SW 1271 (cell line): Measurements from ENCODE around the gene TWIST2.

Source experiments
- DNase-seq, 2 experiments: peaks; one replicate each; lab custom pipeline; 2025; lab: John Stamatoyannopoulos, UW

Gene TWIST2

DNA sequence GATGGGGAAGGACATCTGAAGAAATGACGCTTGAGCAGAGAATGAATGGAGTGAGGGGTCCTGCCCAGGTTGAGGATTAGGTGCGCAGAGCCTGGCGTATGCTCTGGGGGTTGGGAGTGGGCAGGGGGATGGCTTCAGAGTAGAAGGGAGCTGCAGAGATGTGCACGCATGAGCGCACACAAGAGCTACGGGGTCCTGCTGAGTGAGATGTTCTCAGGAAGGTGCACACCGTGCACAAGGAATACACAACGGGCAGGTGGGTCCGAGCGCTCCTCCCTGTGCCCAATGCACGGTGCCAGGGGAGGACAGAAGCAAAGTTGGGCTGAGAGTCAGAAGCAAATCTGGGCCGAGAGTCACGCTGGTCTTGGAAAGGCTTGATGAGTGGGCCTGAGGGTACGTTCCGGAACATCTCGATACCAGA lies 25.5 kb downstream of the TWIST2 start:
- DNase-seq = no peak

DNA sequence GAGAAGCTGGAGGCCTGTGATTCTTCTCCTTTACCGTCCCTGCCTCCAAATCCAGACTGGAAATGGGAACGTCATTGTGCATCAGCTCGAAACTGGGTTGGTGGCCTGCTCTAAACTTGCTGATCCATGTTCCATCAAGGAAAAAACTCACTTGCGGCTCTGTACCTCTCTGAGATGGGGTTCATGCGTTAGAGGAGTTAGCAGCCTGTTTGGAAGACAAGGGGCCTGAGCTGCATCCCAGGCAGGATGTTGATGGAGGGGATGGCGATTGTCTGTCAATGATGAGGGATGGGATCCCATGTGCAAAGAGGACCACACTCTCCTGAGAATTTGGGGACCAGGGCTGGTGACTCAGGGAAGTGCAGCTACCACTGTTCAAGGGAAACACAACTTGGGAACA lies 26.0 kb downstream of the TWIST2 start:
- no peak for DNase-seq

DNA sequence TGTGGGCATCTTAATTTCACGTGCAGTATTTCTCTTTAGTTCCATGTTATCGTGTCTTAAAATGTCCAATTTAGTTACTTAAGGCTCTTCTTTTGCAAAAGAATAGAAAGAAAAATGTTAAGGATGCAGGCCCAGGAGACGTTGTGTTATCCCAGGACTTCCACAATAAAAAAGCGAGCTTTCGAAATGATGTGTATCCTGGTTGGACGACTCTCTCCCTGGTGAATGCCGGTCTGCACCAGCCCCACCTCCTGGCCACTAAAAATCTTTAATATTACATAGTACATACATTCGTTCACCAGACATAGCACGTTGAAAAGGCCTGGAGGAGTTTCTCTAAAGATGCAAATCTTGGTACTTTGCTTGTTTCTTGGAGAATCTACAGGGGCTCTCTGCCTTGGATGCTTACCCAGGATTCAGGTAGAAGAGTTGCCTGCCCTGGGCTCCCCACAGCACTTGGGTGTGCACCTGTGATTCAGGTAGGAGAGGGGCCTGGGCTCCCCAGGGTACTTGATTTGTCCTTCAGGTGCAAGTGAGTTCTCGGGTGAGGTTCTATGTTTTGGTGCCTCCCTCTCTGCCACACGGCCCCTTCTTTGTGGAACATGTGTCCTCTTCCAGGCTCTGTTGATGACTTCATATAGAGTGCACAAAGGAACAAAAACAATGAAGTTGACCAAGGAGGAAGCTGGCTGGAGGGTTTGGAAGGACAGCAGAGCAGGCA lies 26.6 kb downstream of the TWIST2 start:
- DNase-seq = no peak

DNA sequence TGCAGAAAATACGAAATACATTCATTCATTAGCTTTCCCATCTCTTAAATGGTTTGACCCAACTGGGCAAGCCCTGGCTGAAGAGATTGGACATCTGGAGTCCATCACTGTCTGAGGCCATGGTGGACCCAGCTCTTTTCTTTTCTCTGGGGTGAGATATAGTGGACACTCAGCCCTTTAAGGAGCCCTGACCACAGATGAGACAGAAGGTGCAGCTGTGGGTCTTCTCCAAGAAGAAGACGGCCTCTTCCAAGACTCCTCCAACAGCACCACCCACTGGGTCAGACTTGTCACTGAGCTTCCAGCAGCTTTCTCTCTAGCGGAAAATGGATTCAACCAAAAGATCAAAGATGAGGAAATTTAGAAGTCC lies 27.2 kb downstream of the TWIST2 start:
- DNase-seq = no peak

DNA sequence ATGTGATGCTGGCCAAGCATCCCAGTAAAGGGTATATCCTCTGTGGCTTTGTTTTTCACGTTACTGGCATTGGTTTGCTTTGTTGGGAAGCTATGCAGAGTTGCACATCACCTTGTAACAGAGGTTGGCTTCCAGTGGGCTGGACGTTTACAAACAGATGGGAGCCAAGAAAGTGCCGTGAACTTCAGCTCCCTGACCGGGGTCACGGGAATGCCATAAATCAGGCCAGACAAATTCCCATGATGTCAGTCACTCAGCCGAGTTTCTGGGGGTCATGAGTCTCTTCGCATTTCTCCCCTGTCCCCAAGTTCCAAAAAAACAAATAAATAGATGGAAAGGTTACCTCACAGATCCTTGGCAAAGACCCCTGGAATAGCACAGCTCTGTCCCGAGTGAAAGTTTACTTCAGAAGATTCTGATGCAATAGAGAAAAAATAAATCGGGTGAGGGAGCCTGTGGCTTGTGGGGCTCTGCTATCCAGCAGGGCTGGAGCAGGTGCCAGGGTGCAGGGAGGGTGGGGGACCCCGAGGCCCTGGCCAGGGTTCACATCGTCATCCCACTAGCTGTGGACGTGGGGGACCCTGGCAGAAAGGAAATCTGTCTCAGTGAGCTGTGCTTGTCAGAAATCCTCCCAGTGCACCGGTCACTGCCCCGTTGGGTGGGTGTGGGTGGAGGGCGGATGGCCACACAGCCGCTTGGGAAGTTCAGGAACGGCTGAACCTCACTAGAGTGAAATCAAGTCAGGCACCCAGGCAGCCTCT lies 27.8 kb downstream of the TWIST2 start:
- no peak for DNase-seq

DNA sequence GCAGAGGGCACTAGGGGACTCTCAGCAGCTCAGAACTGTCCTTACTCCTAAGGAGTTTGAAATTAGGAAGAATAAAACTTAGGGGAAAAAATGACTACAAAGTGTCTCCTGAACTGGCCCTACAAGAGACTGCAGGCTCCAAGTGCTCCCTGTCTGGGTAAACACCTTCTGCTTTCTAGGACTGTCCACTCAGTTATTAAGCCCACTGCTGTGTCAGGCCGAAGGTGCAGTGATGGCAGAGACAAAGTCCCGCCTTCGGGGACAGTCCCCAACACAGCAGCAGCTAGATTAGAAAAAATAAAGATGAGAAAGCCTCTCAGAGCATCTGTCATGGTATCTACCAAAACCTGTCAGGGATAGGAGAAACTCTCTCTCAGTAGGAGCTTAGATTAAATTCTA lies 28.3 kb downstream of the TWIST2 start:
- DNase-seq = no peak

DNA sequence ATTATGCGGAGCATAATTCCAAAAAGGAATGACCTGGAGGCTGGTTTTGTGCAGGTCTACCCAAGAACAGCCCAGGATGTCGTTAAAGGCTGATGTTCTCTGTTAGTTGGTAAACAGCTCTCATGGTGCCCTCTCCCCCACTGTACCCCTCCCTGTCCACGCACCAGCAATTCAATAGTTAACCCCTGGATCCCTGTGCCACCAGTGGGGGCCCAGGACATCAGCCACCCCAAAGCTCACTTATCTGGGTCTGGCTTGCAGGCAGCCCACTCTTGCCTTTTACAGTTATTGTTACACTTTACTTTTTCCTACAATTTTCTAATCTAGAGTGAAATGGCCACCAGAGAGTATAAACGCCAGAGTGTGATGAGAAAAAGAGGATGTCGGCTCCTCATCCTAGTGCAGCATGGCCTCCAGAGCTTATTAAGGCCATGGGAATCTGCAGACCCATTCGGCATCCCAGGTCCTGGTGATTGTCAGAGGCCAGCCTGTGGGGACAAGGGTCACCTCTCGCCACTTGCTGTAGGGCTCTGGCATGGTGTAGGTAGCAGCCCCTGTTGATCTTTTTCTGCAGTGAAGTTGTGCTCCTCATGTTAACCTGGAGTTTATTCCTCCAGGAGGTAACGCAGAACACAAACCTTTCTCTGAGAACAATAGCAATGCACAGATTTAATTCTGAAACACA lies 30.3 kb downstream of the TWIST2 start:
- DNase-seq = no peak

DNA sequence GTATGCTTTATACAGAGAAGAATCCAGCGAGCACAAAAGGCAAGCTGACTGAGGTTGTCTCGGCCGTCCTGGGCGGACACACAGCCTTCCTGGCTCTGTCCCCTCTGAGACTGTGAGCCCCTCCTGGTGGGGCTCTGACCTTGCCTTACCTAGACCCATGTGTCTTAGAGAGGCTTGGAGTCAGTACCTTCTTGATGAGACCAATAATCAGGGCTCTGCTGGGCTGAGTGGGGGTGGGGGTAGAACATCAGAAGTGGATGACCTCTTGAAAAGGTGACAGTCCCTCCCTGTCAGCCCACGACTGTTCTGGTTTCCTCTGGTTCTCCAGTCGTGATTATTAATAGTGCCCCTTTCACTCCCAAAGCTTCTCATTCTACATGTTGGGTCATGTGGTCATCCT lies 31.2 kb downstream of the TWIST2 start:
- no peak for DNase-seq

DNA sequence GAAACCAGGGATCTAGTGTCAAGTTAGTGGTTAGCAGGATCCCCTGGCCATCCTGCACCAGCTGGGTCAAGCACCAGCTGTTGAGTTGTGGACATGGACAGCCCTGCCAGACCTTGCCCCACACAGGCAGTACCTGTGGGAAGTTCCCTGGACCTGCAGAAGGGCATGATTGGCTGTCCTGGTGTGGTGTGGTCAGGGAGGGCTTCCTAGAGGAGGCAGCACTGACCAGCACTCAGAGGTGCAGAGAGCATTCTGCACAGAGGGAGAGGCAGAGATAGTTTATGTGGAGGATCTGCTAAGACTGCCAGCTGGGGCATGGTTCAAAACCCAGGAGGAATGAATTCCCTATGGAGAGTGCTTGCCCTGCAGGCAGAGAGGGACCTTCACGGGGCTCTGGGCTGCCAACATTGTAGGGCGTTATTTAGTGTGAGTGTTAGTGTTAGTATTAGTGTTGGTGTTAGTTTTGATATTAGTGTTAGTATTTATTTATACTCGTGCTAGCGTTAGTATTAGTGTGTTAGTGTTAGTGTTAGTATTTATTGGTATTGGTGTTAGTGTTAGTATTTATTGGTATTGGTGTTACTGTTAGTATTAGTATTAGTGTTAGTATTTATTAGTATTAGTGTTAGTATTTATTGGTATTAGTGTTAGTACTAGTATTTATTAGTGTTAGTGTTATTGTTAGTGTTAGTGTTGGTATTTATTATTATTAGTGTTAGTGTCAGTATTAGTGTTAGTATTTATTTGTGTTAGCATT lies 31.9 kb downstream of the TWIST2 start:
- no peak for DNase-seq

DNA sequence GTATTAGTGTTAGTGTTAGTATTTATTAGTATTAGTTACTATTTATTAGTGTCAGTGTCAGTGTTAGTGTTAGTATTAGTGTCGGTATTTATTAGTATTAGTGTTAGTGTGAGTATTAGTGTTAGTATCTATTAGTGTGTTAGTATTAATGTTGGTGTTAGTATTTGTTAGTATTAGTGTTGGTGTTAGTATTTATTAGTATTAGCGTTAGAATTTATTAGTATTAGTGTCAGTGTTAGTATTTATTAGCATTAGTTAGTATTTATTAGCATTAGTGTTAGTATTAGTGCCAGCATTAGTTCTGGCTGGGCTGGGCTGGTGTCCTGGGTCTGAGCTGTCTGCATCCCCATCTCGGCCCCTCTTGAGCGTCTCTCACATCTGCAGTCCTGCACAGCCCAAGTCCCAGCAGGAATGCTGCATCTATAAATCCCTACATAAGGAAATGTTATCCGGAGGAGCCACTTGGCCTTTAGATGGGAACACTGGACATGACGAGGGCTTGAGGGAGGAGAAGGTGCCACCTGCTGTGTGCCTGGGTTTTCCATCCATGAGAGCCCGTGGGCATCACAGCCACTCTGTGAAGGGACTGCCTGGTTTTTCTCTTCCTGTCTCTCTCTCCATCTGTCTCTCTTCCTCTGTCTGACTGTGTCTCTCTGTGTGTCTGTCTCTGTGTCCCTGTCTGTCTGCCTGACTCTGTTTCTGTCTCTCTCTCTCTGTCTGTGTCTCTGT lies 33.6 kb downstream of the TWIST2 start:
- peak in 1 of 2 experiments; percentile 17 for DNase-seq

DNA sequence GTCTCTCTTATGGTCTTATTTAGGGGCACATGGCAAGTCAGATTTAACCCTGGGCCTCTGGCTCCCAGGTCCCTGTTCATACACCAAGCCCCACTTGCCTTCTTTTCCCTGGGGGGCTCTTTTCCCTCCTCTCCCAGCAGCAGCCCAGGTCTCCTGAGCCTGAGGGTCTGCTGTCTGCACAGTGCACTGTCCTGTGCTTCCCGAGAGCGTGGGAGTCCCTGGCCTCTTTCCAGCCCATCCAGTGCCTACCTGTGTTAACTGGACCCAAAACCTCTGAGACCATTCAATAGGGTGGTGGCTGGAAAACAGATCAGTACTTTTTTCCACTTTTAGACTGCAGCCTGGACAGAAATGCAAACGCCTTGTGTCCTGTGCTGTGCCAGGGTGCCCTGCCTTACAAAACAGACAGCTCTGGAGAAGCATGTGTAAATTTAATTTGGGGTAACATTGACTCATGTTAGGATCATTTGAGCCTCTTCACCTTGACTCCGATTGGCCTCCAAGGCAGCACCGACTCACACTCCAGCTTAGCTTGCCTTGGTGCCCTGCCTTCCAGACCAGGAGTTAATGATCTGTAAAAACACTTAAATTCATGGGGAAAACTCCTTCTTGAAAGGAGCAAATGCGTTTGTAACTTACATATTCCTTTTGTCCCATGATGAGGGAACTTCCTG lies 34.3 kb downstream of the TWIST2 start:
- DNase-seq = no peak

DNA sequence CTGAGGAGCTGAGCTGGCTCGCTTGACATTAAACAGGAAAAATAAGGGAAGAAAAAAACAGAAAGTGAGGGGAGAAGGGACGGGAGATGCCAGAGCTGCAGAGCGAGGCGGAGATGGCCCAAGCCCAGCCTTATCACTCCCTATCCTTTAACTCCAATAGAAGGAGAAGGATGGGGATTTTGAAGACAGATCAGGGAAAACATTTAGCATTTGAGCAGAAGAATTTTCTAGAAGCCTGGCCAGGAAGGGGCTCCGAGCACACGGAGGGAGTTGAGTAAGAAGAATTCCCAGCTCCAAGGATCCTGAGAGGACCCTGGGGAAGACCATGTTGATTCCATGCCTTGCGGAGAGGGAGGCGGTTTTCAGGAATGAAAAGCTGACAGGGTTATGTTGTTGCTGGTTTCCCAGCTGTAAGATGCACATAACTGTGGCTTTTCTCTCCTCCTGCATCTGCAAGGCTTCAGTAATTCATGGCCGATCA lies 35.6 kb downstream of the TWIST2 start:
- no peak for DNase-seq

DNA sequence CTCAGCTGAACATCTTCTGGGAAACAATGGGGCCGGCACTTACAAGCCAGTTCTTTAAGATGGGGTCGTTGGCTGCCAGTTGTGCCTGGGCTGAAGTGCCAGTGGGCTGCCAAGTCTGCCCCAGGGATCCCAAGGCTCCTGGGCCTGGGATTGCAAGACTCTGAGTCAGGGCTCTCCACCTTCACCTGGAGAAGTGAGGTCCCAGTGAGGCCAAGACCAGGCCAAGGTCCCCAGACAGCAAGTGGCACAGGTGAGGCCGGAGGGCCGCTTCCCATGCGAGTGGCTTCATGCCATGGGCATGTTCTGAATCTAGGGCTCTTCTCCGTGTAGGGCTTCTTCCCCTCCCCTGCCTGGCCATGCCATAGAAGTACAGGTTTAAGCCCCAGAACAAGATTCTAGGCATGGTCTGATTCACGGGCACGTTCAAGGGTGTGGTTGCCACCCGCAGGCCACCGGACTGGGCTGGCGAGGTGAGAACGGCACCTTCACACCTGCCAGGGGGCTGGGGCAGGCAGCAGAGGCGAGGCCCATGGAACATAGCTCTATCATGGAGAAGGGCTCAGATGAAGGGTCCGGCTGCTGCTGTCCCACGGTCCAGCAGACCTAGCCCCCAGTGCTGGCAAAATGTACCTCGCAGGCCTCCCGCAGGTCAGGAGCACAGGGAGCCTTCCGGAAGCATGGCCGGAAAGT lies 36.4 kb downstream of the TWIST2 start:
- no peak for DNase-seq

DNA sequence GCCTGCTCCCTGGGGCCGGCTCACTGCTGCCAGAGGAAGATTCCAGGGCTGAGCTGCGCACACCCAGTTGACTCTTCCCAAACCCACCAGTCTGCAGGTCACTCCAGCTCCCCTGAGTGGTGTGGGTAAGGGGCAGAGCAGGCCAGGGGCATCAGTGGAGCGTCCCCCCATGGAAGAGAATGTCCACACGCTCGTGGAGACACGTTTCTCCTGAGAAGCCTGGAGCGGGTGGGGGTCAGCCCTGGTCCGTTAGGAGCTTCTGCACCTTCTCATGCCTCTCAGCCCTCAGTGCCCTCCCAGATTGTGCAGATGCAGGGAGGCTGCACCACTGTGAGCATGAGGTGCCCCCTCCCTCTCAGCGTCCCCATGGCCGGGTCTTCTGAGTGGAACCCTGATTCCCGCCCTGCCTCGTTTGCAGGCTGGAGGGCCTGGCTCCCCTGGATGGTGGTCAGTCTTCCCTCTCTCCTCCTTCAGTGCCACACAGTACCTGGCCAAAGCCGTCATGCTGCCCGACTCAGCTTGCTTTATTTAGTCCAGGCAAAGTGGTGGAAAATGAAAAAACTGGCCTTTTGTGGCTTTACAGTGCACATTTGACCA lies 37.0 kb downstream of the TWIST2 start:
- no peak for DNase-seq

DNA sequence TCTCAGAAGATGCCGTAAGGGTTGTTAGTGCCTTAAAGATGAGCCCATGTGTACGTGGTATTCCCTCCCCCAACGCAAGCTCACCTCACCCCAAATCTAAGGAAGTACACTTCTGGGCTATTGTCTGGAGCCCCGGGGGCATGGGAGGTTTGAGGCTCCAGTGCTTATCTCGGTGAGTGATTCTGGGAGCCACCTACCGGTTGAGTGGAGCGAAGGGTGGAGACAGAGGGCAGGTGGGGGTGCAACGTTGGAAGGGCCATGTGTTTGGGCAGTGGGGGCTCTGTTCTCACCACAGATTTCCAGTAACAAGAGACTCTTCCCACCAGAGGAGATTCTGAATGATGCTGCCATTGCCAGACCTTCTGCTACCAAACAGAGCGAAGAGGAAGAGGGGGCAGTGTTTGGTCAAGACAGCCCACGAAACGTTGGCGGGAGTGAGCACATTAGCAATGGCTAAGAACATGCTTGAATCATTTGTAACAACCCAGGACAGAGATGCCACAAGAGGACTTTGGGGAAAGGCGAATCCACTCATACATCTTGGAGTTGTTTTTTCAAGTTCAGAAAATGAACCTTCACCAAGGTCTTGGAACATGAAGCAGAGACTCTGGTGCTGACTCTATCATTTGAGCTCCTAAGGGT lies 38.7 kb downstream of the TWIST2 start:
- DNase-seq = no peak

DNA sequence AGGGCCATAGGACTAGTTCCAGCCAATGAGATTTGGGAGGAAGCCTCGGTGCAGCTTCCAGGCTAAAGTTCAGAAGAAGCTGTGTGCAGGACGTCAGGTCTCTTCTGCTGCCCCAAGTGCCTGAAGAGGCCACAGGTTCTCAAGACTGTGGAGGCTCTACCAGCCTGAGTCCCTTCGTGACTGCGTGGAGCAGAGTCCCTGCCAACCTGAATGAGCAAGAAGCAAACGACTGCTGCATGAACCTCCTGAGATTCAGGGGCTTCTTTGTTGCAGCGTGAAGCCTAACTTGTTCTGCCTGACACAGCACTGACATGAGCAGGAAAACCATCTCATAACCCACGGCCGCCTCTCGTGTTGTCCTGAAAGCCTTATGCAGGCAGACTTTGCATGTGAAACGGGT lies 39.7 kb downstream of the TWIST2 start:
- DNase-seq = no peak

DNA sequence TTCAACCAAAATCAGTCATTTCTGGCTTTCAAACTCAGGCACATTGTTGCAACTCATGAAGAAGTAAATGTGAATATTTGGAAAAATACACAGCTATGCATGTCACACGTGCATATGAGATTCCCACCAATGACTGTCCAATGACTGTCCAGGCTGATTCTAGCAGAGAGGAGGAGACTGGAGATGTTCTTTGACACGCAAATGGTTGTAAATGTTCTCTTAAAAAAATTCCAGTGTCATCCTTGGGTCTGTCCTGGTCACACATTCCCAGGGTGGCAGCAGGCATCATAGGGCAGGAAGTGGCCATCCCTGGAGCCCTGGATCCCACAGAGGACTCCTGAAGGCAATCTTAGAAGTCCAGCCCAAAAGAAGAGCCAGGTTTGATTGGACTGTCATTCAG lies 40.9 kb downstream of the TWIST2 start:
- DNase-seq = no peak

DNA sequence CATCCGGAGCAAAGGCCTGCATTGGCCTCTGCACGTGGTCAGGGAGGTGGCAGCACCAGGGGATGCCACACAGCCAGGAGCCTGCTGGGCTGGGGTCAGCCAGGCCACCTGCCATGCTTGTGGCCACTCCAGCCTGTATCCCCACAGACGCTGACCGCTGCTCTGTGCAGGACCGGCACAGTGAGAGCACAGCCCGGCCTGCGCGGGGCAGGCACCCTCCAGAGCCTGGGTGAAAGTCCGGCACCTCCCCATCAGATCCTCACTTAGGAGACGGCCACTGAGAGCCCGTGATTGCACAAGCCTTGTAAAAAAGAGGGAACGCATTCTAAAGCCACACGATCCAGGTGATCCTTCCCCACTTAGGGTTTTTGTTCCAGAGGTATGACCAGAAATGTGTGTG lies 42.2 kb downstream of the TWIST2 start:
- DNase-seq = no peak

DNA sequence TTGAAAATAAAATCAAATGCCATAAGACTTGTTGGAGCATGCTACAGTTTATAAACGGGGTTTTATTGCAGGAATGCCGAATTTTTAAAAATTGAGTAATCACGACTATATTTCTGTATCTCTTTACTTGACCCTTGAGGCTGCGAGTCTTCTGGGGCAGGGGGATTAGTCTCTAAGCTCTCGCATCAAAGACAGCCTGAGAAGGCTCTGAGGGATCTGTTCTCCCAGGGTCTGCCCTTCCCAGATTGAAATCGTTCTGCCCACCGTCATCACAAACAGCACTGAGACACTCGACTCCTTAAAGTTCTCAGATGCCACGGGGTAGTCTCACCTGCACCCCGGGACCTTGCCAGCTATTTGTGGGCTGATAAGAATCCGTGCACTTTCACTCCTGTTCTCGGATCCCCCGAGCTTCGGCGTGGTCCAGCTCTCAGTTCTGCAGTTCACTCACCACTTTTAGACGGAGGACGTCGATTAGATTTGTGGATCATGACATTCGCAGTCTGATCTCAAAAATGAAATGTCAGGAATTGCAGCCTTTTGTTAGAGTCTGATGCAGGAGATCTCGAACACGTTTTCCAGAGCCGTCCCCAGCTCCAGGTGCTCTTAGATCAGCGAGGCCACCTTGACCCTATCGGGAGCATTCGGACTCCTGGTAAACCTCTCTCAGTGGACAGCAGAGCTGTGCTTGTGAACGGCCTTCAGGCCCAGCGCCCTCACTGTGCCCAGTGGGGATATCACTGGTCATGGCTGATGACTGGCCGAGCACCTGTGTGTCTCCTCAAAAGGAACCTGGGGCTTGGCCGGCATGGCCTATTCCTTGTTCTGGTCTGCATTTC lies 43.0 kb downstream of the TWIST2 start:
- DNase-seq = no peak
